GM20431 (cell line): ENCODE results near the gene ITGB5.

Source experiments
- in situ Hi-C: fragments of 300-500 bp; cut with MseI, MboI; formaldehyde crosslinking; loops from one replicate; pipeline ENCODE4 v1.15.0; 2020; ENCODE audit warnings: low sequenced_read_pairs; ENCODE audit not compliant: unreplicated experiment

The ITGB5 gene, protein sequence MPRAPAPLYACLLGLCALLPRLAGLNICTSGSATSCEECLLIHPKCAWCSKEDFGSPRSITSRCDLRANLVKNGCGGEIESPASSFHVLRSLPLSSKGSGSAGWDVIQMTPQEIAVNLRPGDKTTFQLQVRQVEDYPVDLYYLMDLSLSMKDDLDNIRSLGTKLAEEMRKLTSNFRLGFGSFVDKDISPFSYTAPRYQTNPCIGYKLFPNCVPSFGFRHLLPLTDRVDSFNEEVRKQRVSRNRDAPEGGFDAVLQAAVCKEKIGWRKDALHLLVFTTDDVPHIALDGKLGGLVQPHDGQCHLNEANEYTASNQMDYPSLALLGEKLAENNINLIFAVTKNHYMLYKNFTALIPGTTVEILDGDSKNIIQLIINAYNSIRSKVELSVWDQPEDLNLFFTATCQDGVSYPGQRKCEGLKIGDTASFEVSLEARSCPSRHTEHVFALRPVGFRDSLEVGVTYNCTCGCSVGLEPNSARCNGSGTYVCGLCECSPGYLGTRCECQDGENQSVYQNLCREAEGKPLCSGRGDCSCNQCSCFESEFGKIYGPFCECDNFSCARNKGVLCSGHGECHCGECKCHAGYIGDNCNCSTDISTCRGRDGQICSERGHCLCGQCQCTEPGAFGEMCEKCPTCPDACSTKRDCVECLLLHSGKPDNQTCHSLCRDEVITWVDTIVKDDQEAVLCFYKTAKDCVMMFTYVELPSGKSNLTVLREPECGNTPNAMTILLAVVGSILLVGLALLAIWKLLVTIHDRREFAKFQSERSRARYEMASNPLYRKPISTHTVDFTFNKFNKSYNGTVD

DNA sequence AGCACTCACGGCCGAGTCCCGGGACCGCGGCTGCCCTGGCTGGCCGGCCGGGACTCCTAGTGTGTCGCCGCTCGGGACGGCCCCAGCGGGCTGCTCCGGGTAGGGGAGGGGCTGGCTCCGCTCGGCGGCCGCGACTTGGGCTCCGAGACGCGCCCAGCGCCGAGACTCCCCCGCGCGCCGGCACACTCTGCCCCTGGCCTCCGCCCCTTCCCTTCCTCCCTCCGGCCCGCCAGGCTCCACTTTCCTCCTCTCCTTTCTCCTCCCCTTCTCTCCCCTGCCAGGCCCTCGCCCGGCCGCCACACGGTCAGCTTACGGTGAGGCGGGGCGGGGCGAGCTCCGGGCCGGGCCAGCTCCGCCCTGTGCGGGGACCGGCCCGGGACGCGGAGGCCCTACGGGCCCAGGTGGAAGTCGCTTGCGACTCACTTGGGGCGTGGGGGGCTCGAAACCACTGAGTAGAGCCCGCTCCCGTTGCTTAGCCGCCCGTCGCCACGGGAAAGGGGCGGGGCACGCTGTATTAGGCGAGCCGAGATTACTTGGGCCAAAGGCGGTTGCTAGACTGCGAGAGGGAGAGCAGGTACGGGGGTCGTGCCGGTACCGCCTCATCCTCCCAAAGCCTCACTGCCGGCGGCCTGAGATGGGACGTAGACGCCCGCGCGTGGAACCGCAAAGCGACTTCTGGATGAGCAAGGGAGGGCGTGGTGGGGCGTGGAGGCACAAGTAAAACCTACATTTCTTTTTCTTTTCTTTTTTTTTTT lies at the start of gene ITGB5:
TSS of gene ITGB5 (minus strand) at position 189 of the 755 bp plus-strand sequence. CDS start 365 bp downstream, outside the sequence.
- in situ Hi-C loops, result no loop called here

DNA sequence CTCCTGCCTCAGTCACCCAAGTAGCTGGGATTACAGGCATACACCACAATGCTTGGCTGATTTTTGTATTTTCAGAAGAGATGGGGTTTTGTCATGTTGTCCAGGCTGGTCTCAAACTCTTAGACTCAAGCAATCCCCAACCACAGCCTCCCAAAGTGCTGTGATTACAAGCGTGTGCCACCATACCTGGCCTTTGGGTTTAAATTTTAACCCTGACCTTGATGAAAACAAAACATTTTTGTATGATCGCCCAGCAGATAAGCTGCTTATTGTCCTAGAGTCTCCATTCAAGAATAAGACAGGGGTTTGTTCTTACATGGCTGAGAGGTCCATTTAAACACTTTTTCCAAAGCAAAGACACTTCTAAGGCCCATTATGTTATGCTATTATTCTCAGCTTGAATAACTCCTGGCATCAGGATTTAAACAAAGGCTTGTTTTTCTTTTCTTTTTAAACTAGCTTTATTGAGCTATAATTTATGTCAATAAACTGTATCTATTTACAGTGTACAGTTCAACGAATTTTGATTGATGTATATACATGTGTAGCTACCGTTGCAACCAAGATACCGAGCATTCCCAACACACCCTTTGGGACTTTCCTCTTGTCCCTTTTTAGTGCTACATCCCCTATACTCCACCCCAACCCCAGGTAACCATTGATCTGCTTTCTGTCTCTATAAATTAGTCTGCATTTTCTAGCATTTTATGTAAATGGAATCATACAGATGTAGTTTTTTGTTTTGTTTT lies 48.8 kb upstream of the ITGB5 start:
- in situ Hi-C loops, result no loop called here

DNA sequence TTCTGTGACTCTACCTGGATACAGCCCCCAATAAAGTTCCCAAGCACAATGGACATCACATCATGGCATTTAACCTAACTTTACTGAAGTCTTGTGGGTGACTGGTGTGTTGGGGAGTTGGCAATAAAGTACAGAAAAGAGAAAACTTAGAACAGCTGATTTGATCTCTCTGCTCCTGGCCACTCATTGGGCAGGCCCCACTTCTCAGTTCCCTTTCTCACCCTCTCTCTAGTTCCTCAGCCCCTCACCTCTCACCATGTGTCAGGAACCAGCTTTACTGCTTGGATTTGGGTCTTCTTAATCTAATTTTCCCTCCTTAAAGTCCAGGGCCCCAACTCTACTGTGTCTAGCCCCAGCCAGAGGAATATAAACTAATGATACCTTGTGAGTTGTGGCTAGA lies 48.1 kb upstream of the ITGB5 start:
- in situ Hi-C loops, result no loop called here

DNA sequence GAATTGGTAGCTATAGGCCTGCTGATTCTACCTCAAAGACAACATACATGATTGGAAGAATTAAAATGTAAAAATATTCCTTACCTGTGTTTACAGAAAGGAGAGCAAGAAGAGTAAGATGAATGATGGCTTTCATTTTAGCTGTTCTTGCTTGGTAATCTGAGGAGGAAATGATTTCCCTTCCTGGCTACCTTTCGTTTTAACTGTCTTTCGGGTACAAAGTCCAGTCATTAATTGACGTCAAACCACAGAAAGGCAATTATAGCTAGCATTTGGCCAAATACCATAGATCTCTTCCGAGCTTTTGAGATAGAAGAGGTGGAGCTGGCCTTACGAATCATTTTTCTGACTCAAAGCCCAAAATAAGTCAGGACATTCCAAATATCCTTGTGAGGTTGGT lies 47.4 kb upstream of the ITGB5 start, which contains the start of gene MUC13:
TSS of gene MUC13 (minus strand) at position 175 of the 400 bp plus-strand sequence. CDS start at position 136, 39 bp downstream.
- in situ Hi-C loops, result no loop called here

DNA sequence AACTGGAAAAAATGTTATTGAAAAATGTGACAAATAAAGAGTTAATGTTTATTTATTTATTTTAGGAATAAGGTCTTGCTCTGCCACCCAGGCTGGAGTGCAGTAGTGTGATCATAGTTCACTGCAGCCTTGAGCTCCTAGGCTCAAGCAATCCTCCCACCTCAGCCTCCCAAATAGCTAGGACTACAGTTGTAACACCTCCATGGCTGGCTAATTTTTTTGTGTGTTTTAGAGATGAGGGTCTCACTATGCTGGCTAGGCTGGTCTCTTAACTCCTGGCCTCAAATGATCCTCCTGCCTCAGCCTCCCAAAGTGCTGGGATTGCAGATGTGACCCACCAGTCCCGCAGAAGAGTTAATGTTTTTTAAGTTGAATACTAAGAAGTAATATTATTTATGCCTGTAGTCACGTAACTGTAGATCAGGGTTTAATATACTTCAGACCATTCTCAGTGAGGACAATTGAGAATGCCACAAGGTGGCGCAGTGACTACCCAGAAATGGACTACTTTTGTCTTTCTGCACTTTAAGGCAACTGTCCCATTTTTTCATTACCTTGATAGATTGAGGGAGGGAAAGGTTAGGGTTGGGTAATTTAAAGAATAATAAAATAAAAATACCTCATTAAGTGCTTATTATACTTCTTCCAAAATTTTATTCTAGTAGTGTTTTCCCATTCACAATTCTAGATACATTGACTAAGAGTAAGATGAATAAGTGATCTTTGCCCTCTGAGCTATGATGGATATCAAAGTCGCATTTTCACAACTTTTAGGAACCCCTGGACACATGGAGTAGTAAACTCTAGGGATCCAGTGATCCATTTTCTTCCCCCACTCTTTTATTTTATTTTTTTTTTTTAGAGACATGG lies 41.4 kb upstream of the ITGB5 start:
- in situ Hi-C loops, result no loop called here

DNA sequence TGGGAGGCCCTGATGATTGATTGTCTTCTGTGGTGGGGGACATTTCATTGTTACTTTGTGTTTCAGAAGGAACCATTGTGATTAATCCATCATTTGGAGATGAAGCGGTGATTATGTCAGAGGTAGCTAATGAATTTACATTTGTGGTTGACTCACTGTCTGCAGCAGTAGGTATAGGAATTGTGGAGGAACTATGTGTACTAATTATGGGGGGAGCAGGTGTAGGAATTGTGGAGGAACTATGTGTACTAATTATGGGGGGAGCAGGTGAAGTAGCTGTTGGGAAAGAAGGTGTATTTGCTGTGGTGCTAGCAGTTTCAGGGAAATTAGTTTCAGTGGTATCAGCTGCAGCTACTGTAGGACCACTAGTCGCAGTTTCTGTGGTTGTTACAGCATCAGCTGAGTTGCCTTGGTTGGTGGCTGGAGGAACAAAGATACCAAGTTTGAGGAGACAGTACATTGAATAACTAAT lies 40.4 kb upstream of the ITGB5 start:
- in situ Hi-C loops, result no loop called here

DNA sequence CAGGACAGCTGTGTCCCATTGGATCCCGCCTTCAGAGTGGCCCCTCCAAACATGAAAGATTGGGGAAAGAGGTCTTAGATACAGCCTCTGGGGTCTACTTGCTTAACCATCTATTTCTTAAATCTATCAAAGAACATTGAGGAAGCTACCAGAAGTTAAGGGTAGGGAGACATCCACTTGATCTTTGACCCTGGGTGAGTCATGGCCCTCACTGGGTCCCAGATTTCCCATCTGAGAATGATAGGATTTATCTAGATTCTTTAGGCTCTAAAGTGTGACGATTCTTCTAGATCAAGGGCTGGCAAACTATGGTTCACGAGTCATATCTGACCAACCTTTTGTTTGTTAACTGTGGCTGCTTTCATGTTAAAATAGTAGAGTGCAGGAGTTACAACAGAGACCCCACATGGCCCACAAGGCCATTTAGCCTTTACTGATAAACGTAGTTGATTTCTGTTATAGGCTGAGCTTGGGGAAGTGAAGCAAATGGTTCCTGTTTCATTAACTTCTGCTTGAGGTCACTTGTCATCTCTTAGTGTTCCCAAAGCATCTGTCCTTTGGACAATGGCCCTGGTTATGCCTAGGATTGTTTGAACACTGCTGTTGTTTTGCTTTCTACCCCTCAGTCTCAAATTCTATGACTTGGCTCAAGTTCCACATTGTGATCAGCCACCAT lies 39.4 kb upstream of the ITGB5 start:
- in situ Hi-C loops, result no loop called here

DNA sequence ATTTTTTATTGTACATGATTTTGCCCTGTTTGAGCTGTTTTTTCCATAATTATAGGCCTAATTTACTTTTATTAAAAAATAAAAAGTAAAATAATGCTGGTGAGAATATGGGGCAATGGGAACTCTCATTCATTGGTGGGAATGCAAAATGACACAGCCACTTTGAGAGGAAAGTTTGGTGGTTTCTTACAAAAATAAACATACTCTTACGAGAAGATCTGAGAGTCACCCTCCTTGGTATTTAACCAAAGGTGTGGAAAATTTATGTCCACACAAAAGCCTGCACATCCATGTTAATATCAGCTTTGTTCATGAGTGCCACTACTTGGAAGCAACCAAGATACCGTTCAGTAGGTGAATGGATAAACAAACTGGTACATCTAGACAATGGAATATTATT lies 37.6 kb upstream of the ITGB5 start:
- in situ Hi-C loops, result no loop called here

DNA sequence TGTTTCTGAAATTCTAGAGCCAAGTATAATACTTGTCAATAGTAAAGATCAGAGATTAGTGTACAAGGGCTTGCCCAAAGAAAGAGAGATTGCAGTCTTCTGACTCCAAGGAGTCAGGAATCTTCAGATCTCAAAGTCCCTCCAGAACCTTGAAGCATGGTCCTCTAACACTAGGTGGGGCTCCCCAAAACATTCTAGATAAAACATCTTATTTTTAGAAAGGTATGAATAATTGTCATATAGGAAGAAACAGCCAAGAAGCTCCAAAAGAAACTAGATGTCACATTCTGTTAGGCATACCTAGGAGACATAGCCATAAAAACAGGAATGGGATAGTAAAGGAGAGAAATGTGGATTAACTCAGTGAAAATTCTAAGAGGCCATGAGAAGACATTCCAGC lies 36.7 kb upstream of the ITGB5 start:
- in situ Hi-C loops, result no loop called here

DNA sequence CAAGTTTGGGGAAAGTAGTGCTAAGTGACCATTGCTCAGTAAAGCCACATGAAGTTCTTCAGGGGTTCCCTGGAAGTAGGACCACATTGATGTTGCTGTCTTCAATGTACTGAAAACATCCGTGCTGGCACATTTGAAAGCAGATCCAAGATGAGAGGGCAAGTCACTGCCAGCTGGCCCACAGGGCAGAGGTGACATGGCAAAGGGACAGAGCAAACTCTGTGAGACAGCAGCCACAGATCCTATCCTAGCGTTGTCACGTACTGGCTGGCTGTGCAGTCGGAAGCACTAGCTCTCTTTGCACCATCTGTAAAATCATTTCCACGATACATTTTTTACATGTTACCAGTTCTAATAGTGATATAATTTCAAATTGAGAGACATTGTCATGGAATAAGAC lies 33.6 kb upstream of the ITGB5 start:
- in situ Hi-C loops, result no loop called here

DNA sequence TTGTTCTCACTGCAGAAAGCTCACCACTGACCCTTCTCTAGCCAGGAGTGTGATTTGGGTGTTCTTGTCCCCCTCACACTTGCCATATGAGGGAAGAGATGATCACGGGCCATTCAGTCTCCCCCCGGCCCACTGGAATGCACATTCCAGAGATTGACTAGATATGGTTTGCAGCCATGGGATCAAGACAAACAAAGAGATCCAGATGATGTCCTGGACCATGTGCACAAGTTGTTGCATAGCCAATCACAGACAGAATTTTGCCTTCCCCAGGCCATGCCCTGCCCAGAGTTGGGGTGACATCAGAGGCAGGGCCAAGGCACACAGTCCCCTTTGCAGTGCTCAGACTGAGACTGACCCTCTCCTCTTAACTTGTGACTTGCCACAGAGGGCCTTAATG lies 32.6 kb upstream of the ITGB5 start:
- in situ Hi-C loops, result no loop called here

DNA sequence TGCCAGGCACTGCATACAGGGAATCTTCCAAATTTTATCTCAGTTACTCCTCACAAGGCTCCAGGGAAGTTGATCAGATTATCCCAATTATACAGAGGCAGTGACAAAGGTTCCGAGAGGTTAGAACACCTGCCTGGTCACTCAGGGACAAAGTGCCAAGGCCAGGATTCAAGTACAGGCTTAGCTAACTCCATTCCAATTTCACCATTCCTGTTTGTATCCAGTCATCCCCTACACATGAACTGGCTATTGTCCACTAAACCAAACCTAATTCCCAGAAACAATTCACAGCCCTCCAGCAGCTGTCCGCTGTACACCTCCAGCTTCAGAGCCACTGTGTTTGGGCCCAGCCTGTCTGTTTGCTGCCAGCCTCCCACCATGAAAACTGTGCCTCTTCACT lies 31.4 kb upstream of the ITGB5 start:
- in situ Hi-C loops, result no loop called here

DNA sequence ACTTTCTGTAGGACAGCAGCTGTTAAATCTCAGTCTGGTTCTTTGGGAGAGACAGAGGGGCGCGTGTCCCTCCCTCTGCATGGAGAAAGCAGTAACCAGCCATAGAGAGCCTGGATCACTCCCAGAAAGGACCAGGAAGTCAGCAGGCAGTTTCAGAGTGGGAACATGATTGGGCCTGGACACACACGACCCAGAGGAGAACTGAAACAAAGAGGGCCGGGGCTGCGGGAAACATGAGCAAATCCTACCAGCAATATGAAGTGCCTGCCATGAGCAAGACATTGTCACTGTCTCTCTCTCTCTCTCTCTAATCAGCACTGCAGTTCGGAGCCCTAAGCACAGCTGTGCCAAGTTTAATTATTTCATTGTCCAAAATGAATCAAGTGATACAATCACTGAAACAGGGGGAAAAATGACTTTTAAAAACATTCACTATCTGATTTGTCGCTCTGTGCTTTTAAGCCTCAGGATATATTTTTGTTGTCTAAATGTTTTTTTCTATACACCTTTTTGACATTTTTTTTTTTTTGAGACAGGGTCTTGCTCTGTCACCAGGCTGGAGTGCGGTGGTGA lies 29.8 kb upstream of the ITGB5 start:
- in situ Hi-C loops, result no loop called here

DNA sequence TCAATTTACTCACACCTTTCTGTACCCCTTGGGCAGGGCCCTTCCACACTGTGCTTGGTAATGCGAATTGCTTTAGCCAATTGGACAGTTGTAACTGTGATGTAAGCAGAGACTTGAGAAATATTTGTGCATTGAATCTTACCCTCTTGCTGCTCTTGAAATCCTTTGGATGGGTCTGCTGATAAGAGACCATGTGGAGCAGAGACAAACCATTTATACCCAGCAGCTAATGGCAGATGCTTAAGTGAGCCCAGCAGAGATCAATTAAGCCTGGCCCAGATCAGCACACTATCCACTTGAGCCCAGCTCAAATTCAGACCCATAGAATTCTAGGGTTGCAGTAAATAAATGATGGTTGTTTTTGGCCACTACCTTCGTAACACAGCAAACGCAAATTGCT lies 28.1 kb upstream of the ITGB5 start:
- in situ Hi-C loops, result no loop called here

DNA sequence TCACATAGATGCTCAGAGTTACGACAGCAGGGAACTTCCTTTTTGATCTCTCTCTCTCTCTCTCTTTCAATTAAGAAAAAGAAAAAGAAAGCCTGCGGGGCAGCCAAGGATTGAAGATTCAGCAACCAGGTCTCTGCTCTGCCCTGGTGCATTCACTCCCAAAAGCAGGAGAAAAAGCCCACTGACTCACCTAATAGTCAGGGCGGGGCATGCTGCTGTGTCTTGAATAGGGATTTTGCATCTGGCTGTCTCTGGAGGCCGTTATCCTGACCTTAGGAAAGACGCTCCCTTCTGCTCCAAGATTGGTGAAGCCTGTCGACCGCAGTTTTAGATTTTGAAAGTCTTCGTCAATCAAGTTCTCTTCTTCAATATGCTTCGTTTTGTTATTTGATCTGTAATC lies 20.8 kb upstream of the ITGB5 start:
- in situ Hi-C loops, result loop anchor here (10.0 kb wide), 1 partner anchor 143 kb away; no protein-coding TSS in a partner anchor

DNA sequence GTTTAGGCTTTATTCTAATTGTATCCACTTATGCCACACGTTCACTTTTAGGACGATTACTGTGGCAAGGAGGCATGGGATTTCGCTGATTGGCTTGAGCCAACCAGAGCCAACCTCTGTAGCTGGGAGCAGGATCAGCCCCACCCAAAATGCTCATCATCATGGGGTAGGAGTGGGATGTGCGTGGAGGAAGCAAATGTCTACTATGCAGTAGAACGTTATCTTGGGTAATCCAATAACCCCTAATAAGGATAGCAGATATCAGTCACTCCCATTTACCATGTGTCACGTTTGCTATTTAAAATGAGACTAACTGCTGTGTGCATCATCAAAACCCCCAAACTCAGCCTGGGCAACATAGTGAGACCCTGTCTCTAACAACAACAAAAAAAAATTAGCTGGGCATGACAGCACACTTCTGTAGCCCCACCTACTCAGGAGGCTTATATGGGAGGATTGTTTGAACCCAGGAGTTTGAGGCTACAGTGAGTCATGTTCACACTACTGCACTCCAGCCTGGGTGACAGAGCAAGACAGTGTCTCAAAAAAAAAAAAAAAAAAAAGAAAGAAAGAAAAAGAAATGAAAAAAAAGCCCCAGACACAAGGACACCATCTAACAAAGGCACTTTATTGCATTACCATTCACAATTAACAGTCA lies 17.8 kb upstream of the ITGB5 start:
- in situ Hi-C loops, result loop anchor here (10.0 kb wide), 1 partner anchor 140 kb away; no protein-coding TSS in a partner anchor
